HepG2 (cell line): ENCODE results near the gene PLK3. TPM values are rescaled to one million over a fixed set of nuclear protein-coding genes. Genes with fewer than 3 reads are reported as not detected.

Experiments used
- ARID2 ChIP-seq: sonication (generic); formaldehyde crosslinking; IDR thresholded peaks from 2 replicates; pipeline ENCODE4 v1.8.1; 2022; ENCODE audit warnings: mild to moderate bottlenecking, missing genetic modification reagents, borderline replicate concordance
- ARNT ChIP-seq: fragments of 450-650 bp; IDR thresholded peaks from 2 replicates; pipeline ENCODE4 v1.6.1; 2017
- DR1 ChIP-seq: sonication (generic); formaldehyde crosslinking; IDR thresholded peaks from 2 replicates; pipeline ENCODE4 v1.8.0; 2021; ENCODE audit warnings: mild to moderate bottlenecking, missing genetic modification reagents, inconsistent platforms
- MYNN ChIP-seq: sonication (generic); formaldehyde crosslinking; IDR thresholded peaks from 2 replicates; pipeline ENCODE4 v1.4.0; 2020; ENCODE audit warnings: mild to moderate bottlenecking, low read depth, missing genetic modification reagents
- PREB ChIP-seq: sonication (generic); formaldehyde crosslinking; IDR thresholded peaks from 2 replicates; pipeline ENCODE4 v1.4.0; 2020; ENCODE audit warnings: missing genetic modification reagents
- REST ChIP-seq, 2 experiments: IDR thresholded peaks; 2 replicates each; pipeline ENCODE4 v1.6.1; 2011 to 2012; ENCODE audit warnings: low read length in 2 of 2, borderline replicate concordance in 1 of 2, low read depth in 1 of 2, mild to moderate bottlenecking in 1 of 2, moderate library complexity in 1 of 2
- SOX6 ChIP-seq, 2 experiments: fragments of 450-650 bp in 1 of 2; sonication (generic) in 1 of 2; formaldehyde crosslinking in 1 of 2; IDR thresholded peaks; 2 replicates each; pipeline versions ENCODE4 v1.4.0 to v1.6.1; 2017 to 2020; ENCODE audit warnings: antibody characterized with exemption in 1 of 2, mild to moderate bottlenecking in 1 of 2, missing genetic modification reagents in 1 of 2
- TRIM24 ChIP-seq: sonication (generic); formaldehyde crosslinking; IDR thresholded peaks from 2 replicates; pipeline ENCODE4 v1.8.0; 2022; ENCODE audit warnings: mild to moderate bottlenecking, missing genetic modification reagents
- ZNF234 ChIP-seq: sonication (generic); formaldehyde crosslinking; conservative IDR thresholded peaks from 2 replicates; pipeline ENCODE4 v1.5.1; 2020; ENCODE audit warnings: mild to moderate bottlenecking, missing genetic modification reagents
- ZNF329 ChIP-seq: sonication (generic); formaldehyde crosslinking; IDR thresholded peaks from 2 replicates; pipeline ENCODE4 v1.9.0; 2021; ENCODE audit warnings: low read depth, mild to moderate bottlenecking, missing genetic modification reagents
- ZNF512B ChIP-seq: sonication (generic); formaldehyde crosslinking; IDR thresholded peaks from 2 replicates; pipeline ENCODE4 v1.5.1; 2020; ENCODE audit warnings: missing genetic modification reagents, mild to moderate bottlenecking, borderline replicate concordance
- ZNF609 ChIP-seq: sonication (generic); formaldehyde crosslinking; IDR thresholded peaks from 2 replicates; pipeline ENCODE4 v1.4.0; 2020; ENCODE audit warnings: mild to moderate bottlenecking, missing genetic modification reagents, borderline replicate concordance
- ZNF652 ChIP-seq: IDR thresholded peaks from 2 replicates; pipeline ENCODE4 v1.6.1; 2016; ENCODE audit warnings: low read depth, borderline replicate concordance
- ZNF878 ChIP-seq: sonication (generic); formaldehyde crosslinking; IDR thresholded peaks from 2 replicates; pipeline ENCODE4 v1.8.1; 2023; ENCODE audit warnings: mild to moderate bottlenecking, missing genetic modification reagents, moderate library complexity
- ZNF879 ChIP-seq: sonication (generic); formaldehyde crosslinking; IDR thresholded peaks from 2 replicates; pipeline ENCODE4 v1.8.1; 2023; ENCODE audit warnings: missing genetic modification reagents
- polyA plus RNA-seq, 8 experiments: library from polyadenylated mRNA; depleted of rRNA in 3 of 8; stranded (reverse) in 7 of 8; unstranded in 1 of 8; fragments of >200 nt; fragmentation: Illumina TruSeq in 4 of 8; extraction: Trizol in 4 of 8; gene quantifications; 2 replicates each; pipeline versions ENCODE4 v1.2.1 to v1.2.3, GENCODE V29; 2011 to 2016; ENCODE audit warnings: low read depth in 4 of 8, missing spikeins in 1 of 8, mixed read lengths in 1 of 8; ENCODE audit not compliant: insufficient read depth in 1 of 8
- total RNA-seq, 5 experiments: library from RNA; depleted of rRNA; stranded (reverse); fragments of >200 nt; fragmentation: Illumina TruSeq; extraction: Trizol; gene quantifications; 2 replicates each; pipeline ENCODE4 v1.2.3, GENCODE V29; 2016; ENCODE audit warnings: low read depth in 1 of 5

Gene PLK3
- total and polyA plus RNA-seq, 2 of the 13 experiments (the other 11 are each of a cell fraction or from before 2014, with no cell fraction given) = 9.8 to 16.9 TPM

GRCh38 chr1:44826375-44827196, 26.4 kb downstream of the PLK3 start (continued):
- peak; percentile 69; the same call in 1 of the 2 replicates for TF ChIP-seq ZNF609 (CRISPR knock-in tag)
- TF ChIP-seq ARNT = no peak
- no peak for TF ChIP-seq ZNF879 (CRISPR knock-in tag)
- TF ChIP-seq SOX6 (IDR thresholded peaks at IDR 0.05) = no peak
- TF ChIP-seq SOX6 (CRISPR knock-in tag; IDR thresholded peaks at IDR 0.05) = no peak; the same call in 1 of the 2 replicates
- no peak for TF ChIP-seq MYNN (CRISPR knock-in tag)
- no peak for TF ChIP-seq ZNF652 (CRISPR knock-in tag)
- TF ChIP-seq ZNF329 (CRISPR knock-in tag) = no peak
- TF ChIP-seq PREB = 0 out of 2 replicates have a peak, but pooled peaks have one; percentile 69
- 0 out of 2 replicates have a peak, but pooled peaks have one; percentile 31 for TF ChIP-seq DR1
- no peak; a peak in 1 of 4 replicates for TF ChIP-seq REST (IDR thresholded peaks at IDR 0.05; ENCODE audit: borderline replicate concordance in 1 of 2, low read depth in 1 of 2, low read length in 2 of 2)
- no peak for TF ChIP-seq ZNF878 (CRISPR knock-in tag)
- no peak for TF ChIP-seq TRIM24 (CRISPR knock-in tag)
- TF ChIP-seq ARID2 = 0 out of 2 replicates have a peak, but pooled peaks have one; percentile 43
- TF ChIP-seq ZNF234 (CRISPR knock-in tag) = no peak
- TF ChIP-seq ZNF512B = 0 out of 2 replicates have a peak, but pooled peaks have one; percentile 40
